Activated CD4-positive, alpha-beta T cell treated with anti-CD3 and anti-CD28 coated beads, Interleukin-2, amount 10 ng/mL, durations not matched to agents 24 days and 14 days (primary cell): ENCODE results near the gene ITLN1. TPM values are rescaled to one million over a fixed set of nuclear protein-coding genes. Genes with fewer than 3 reads are reported as not detected.

Experiments
- DNase-seq: peaks from one replicate; pipeline ENCODE4 v3.0.0; 2022
- H3K27ac Mint-ChIP-seq: one replicate; pipeline ENCODE4 v1.8.0; 2022; ENCODE audit warnings: mild to moderate bottlenecking, mixed read lengths
- H3K27me3 Mint-ChIP-seq: one replicate; pipeline ENCODE4 v1.8.0; 2022; ENCODE audit warnings: mixed read lengths
- H3K36me3 Mint-ChIP-seq: one replicate; pipeline ENCODE4 v1.8.0; 2022; ENCODE audit warnings: low read depth, mild to moderate bottlenecking, mixed read lengths
- H3K4me1 Mint-ChIP-seq: one replicate; pipeline ENCODE4 v1.8.0; 2021; ENCODE audit warnings: mixed read lengths
- H3K4me3 Mint-ChIP-seq: one replicate; pipeline ENCODE4 v1.8.0; 2022; ENCODE audit warnings: mild to moderate bottlenecking, moderate library complexity, mixed read lengths
- H3K9me3 Mint-ChIP-seq: one replicate; pipeline ENCODE4 v1.8.0; 2021; ENCODE audit warnings: mixed read lengths
- intact Hi-C: fragments of 100-400 bp; cut with micrococcal nuclease; formaldehyde crosslinking; loops from one replicate; pipeline ENCODE4 v1.15.1; 2023
- total RNA-seq: library from RNA; stranded (reverse); gene quantifications from 2 replicates; pipeline ENCODE4 v1.2.3, GENCODE V29; 2022

ITLN1 gene
- total RNA-seq, 1 donor from 2014 or later, result not detected

- intact Hi-C loops, result no loop called here
- DNase-seq, result no peak
- Mint-ChIP-seq H3K36me3 (no peaks in the 10 kb centered on the region), H3K27me3 (no peaks in the 10 kb centered on the region), H3K27ac (no peak overlapping the region), H3K4me3 (no peak overlapping the region), H3K4me1 (peaks cover 17% of the 10 kb centered on the region), H3K9me3 (no peaks in the 10 kb centered on the region)
Observed at GRCh38 chr1:160858097-160858496, 26.9 kb downstream of the ITLN1 start.

- Mint-ChIP-seq H3K27ac (no peak overlapping the region), H3K9me3 (no peaks in the 10 kb centered on the region), H3K4me1 (no peaks in the 10 kb centered on the region), H3K27me3 (peaks cover 1% of the 10 kb centered on the region), H3K4me3 (no peak overlapping the region), H3K36me3 (no peaks in the 10 kb centered on the region)
- intact Hi-C loops, result no loop called here
- no peak for DNase-seq
Observed at GRCh38 chr1:160855181-160855981, 29.6 kb downstream of the ITLN1 start.

GRCh38 chr1:160853754-160854153 is 31.2 kb downstream of the ITLN1 start:
- intact Hi-C loops, result no loop called here
- H3K9me3 Mint-ChIP-seq, result no peaks in the 10 kb centered on the region
- no peak overlapping the region for H3K4me3 Mint-ChIP-seq
- no peaks in the 10 kb centered on the region for H3K36me3 Mint-ChIP-seq
- H3K27me3 Mint-ChIP-seq, result peaks cover 6% of the 10 kb centered on the region
- no peaks in the 10 kb centered on the region for H3K4me1 Mint-ChIP-seq
- no peak for DNase-seq
- H3K27ac Mint-ChIP-seq, result no peak overlapping the region

- no peaks in the 10 kb centered on the region for H3K36me3 Mint-ChIP-seq
- intact Hi-C loops, result no loop called here
- peaks cover 10% of the 10 kb centered on the region for H3K27me3 Mint-ChIP-seq
- no peaks in the 10 kb centered on the region for H3K9me3 Mint-ChIP-seq
- H3K27ac Mint-ChIP-seq, result no peak overlapping the region
- no peak for DNase-seq
- H3K4me3 Mint-ChIP-seq, result no peak overlapping the region
- no peaks in the 10 kb centered on the region for H3K4me1 Mint-ChIP-seq
Observed at GRCh38 chr1:160853014-160853413, 32.0 kb downstream of the ITLN1 start.

GRCh38 chr1:160850993-160851392 is 34.0 kb downstream of the ITLN1 start:
- no peaks in the 10 kb centered on the region for H3K36me3 Mint-ChIP-seq
- H3K27me3 Mint-ChIP-seq, result peaks cover 14% of the 10 kb centered on the region
- H3K9me3 Mint-ChIP-seq, result no peaks in the 10 kb centered on the region
- no peak overlapping the region for H3K4me3 Mint-ChIP-seq
- intact Hi-C loops, result no loop called here
- H3K4me1 Mint-ChIP-seq, result no peaks in the 10 kb centered on the region
- H3K27ac Mint-ChIP-seq, result no peak overlapping the region
- DNase-seq, result no peak

- no peak for DNase-seq
- Mint-ChIP-seq H3K4me1 (no peaks in the 10 kb centered on the region), H3K36me3 (no peaks in the 10 kb centered on the region), H3K4me3 (no peak overlapping the region), H3K9me3 (no peaks in the 10 kb centered on the region), H3K27ac (no peak overlapping the region), H3K27me3 (peaks cover 14% of the 10 kb centered on the region)
- intact Hi-C loops, result no loop called here
Observed at GRCh38 chr1:160850541-160850940, 34.4 kb downstream of the ITLN1 start.

- DNase-seq, result no peak
- intact Hi-C loops, result no loop called here
- H3K4me3 Mint-ChIP-seq, result no peak overlapping the region
Observed at GRCh38 chr1:160846281-160846680, 38.7 kb downstream of the ITLN1 start.

GRCh38 chr1:160844447-160845232 is 40.3 kb downstream of the ITLN1 start:
- peaks cover 5% of the 10 kb centered on the region for H3K4me1 Mint-ChIP-seq
- intact Hi-C loops, result no loop called here
- no peak overlapping the region for H3K27ac Mint-ChIP-seq
- H3K36me3 Mint-ChIP-seq, result no peaks in the 10 kb centered on the region
- no peak overlapping the region for H3K4me3 Mint-ChIP-seq
- peaks cover 15% of the 10 kb centered on the region for H3K27me3 Mint-ChIP-seq
- DNase-seq, result no peak
- peaks cover 7% of the 10 kb centered on the region for H3K9me3 Mint-ChIP-seq

More at GRCh38 chr1:160846281-160846680, 38.7 kb downstream of the ITLN1 start:
- Mint-ChIP-seq H3K9me3 (peaks cover 7% of the 10 kb centered on the region), H3K27me3 (peaks cover 17% of the 10 kb centered on the region), H3K4me1 (peaks cover 3% of the 10 kb centered on the region), H3K36me3 (no peaks in the 10 kb centered on the region), H3K27ac (no peak overlapping the region)

GRCh38 chr1:160841079-160841478 is 43.9 kb downstream of the ITLN1 start:
- Mint-ChIP-seq H3K27ac (no peak overlapping the region), H3K4me1 (peaks cover 31% of the 10 kb centered on the region), H3K27me3 (peaks cover 3% of the 10 kb centered on the region), H3K4me3 (no peak overlapping the region), H3K9me3 (peaks cover 7% of the 10 kb centered on the region), H3K36me3 (no peaks in the 10 kb centered on the region)
- intact Hi-C loops, result no loop called here
- no peak for DNase-seq

- Mint-ChIP-seq H3K27ac (no peak overlapping the region), H3K9me3 (peaks cover 7% of the 10 kb centered on the region), H3K36me3 (no peaks in the 10 kb centered on the region), H3K4me1 (peaks cover 37% of the 10 kb centered on the region), H3K27me3 (peaks cover 3% of the 10 kb centered on the region), H3K4me3 (no peak overlapping the region)
- intact Hi-C loops, result loop anchor here (2.0 to 5.0 kb wide), 2 partner anchors 43 to 258 kb away; partner anchors contain the start of genes KLHDC9 and LY9
- DNase-seq, result no peak
Observed at GRCh38 chr1:160839746-160840145, 45.2 kb downstream of the ITLN1 start.

GRCh38 chr1:160838888-160839287 is 46.1 kb downstream of the ITLN1 start:
- intact Hi-C loops, result loop anchor here (1.0 to 5.0 kb wide), 3 partner anchors 23 to 258 kb away; partner anchors contain the start of genes CD244, KLHDC9 and LY9
- Mint-ChIP-seq H3K4me1 (peaks cover 39% of the 10 kb centered on the region), H3K27me3 (peaks cover 3% of the 10 kb centered on the region), H3K9me3 (peaks cover 6% of the 10 kb centered on the region), H3K36me3 (no peaks in the 10 kb centered on the region), H3K4me3 (no peak overlapping the region), H3K27ac (peak overlapping the region; percentile 43)
- no peak for DNase-seq

- Mint-ChIP-seq H3K4me3 (peak overlapping the region; percentile 69), H3K4me1 (peaks cover 43% of the 10 kb centered on the region), H3K27me3 (no peaks in the 10 kb centered on the region), H3K27ac (peak overlapping the region; percentile 98), H3K9me3 (no peaks in the 10 kb centered on the region), H3K36me3 (no peaks in the 10 kb centered on the region)
- intact Hi-C loops, result loop anchor here (1.0 to 5.0 kb wide), 3 partner anchors 25 to 260 kb away; partner anchors contain the start of genes CD244, KLHDC9 and LY9
- DNase-seq, result peak; percentile 94
Observed at GRCh38 chr1:160837558-160838205, 47.3 kb downstream of the ITLN1 start.

- H3K27me3 Mint-ChIP-seq, result no peaks in the 10 kb centered on the region
- peaks cover 43% of the 10 kb centered on the region for H3K4me1 Mint-ChIP-seq
- H3K36me3 Mint-ChIP-seq, result no peaks in the 10 kb centered on the region
- no peaks in the 10 kb centered on the region for H3K9me3 Mint-ChIP-seq
- DNase-seq, result no peak
- intact Hi-C loops, result loop anchor here (5.0 kb wide), 1 partner anchor 260 kb away; the partner anchor contains the start of gene KLHDC9
- H3K27ac Mint-ChIP-seq, result peak overlapping the region; percentile 90
- H3K4me3 Mint-ChIP-seq, result peak overlapping the region; percentile 50
Observed at GRCh38 chr1:160836981-160837557, 47.9 kb downstream of the ITLN1 start.
